ENCODE results near the gene CCL26.

- TF ChIP-seq MYC (IDR thresholded peaks at IDR 0.05; ENCODE audit: low read depth, low read length) (no peak), EZH2 (IDR thresholded peaks at IDR 0.05; ENCODE audit: borderline replicate concordance, low read depth, low read length, severe bottlenecking) (no peak)
Measured at GRCh38 chr7:75795831-75796285, 23.8 kb upstream of the CCL26 start.

Data from endothelial cell of umbilical vein (primary cell).